HepG2 (cell line): ENCODE measurements around the gene RNLS. TPM values are rescaled to one million over a fixed set of nuclear protein-coding genes. Genes with fewer than 3 reads are reported as not detected.

Source experiments
- ATAC-seq: fragments of 200-7000 bp; cut with Tn5 transposase; 3 replicates; pipeline ENCODE4 v1.9.1; 2020; ENCODE audit warnings: mild to moderate bottlenecking, moderate library complexity
- BruUV-seq: library from RNA; stranded (reverse); fragments of 400-500 nt; replicated peaks from 2 replicates; lab custom pipeline; 2021; lab: Mats Ljungman, UMichigan
- CTCF ChIA-PET: fragments of 300-600 bp; formaldehyde crosslinking; extraction: SDS; loops from one replicate; lab custom pipeline; 2021; ENCODE audit warnings: low total read pairs, inconsistent platforms, low intra/inter-chr PET ratio; lab: Yijun Ruan, JAX
- POLR2A ChIA-PET: fragments of 350-600 bp; sonication (Branson Sonifier 250); formaldehyde crosslinking; loops from one replicate; lab custom pipeline; 2020; ENCODE audit warnings: antibody characterized with exemption, inconsistent platforms; lab: Yijun Ruan, JAX
- DNase-seq: peaks from one replicate; pipeline ENCODE4 v3.0.0-alpha.2; 2015; ENCODE audit warnings: low spot score
- FAIRE-seq: peaks from 3 replicates; lab custom pipeline; 2011; peaks lifted over from hg19 to GRCh38; lab: Jason Lieb, UNC
- H2AFZ ChIP-seq: one replicate; pipeline ENCODE4 v1.6.1; 2011; ENCODE audit warnings: low read length, inconsistent platforms
- H3K27ac ChIP-seq: fragments of 300-600 bp; 3 replicates; pipeline ENCODE4 v1.8.0; 2011; ENCODE audit warnings: mixed run types, mild to moderate bottlenecking, mixed read lengths, low read length, inconsistent platforms; ENCODE audit not compliant: insufficient read depth; ENCODE audit errors: extremely low read length
- H3K27me3 ChIP-seq, 2 experiments: fragments of 200-600 bp in 1 of 2; 2 replicates in 1 of 2; 3 replicates in 1 of 2; pipeline versions ENCODE4 v1.6.0 to v1.8.0; 2011; ENCODE audit warnings: low read length in 2 of 2, mild to moderate bottlenecking in 2 of 2, moderate library complexity in 2 of 2, inconsistent platforms in 1 of 2; ENCODE audit not compliant: insufficient read depth in 2 of 2, control insufficient read depth in 1 of 2
- H3K36me3 ChIP-seq, 2 experiments: fragments of 200-600 bp in 1 of 2; replicated peaks in 1 of 2; 2 replicates in 1 of 2; 3 replicates in 1 of 2; pipeline versions ENCODE4 v1.5.1 to v1.8.0; 2011; ENCODE audit warnings: low read length in 2 of 2, inconsistent platforms in 1 of 2; ENCODE audit not compliant: insufficient read depth in 2 of 2, control insufficient read depth in 1 of 2
- H3K4me1 ChIP-seq: 2 replicates; pipeline ENCODE4 v1.5.1; 2012; ENCODE audit warnings: low read length, inconsistent platforms; ENCODE audit not compliant: insufficient read depth
- H3K4me2 ChIP-seq: 2 replicates; pipeline ENCODE4 v1.6.0; 2011; ENCODE audit warnings: low read depth, low read length, inconsistent platforms
- H3K4me3 ChIP-seq, 3 experiments: fragments of 200-600 bp in 1 of 3; sonication (generic), shearing (Covaris generic) in 1 of 3; replicated peaks in 1 of 3; 2 replicates each; pipeline ENCODE4 v1.5.1; 2011 to 2016; ENCODE audit warnings: low read length in 3 of 3, inconsistent platforms in 2 of 3, low read depth in 2 of 3, mild to moderate bottlenecking in 2 of 3, control low read depth in 1 of 3, mixed read lengths in 1 of 3; ENCODE audit not compliant: insufficient read depth in 1 of 3
- H3K79me2 ChIP-seq: one replicate; pipeline ENCODE4 v1.6.1; 2011; ENCODE audit warnings: low read length, inconsistent platforms; ENCODE audit not compliant: insufficient read depth
- H3K9ac ChIP-seq: 2 replicates; pipeline ENCODE4 v1.6.0; 2011; ENCODE audit warnings: mild to moderate bottlenecking, low read depth, low read length, inconsistent platforms; ENCODE audit not compliant: insufficient read depth
- H3K9me3 ChIP-seq: 2 replicates; pipeline ENCODE4 v1.5.1; 2012; ENCODE audit warnings: mild to moderate bottlenecking, low read length
- H4K20me1 ChIP-seq: 2 replicates; pipeline ENCODE4 v1.6.0; 2011; ENCODE audit warnings: inconsistent platforms, mild to moderate bottlenecking, low read length, moderate library complexity; ENCODE audit not compliant: insufficient read depth
- CBX5 ChIP-seq: sonication (generic); formaldehyde crosslinking; IDR thresholded peaks from 2 replicates; pipeline ENCODE4 v1.4.0; 2020; ENCODE audit warnings: missing genetic modification reagents, borderline replicate concordance
- CHD2 ChIP-seq: IDR thresholded peaks from 2 replicates; pipeline ENCODE4 v1.6.1; 2011; ENCODE audit warnings: low read depth, low read length, improper control_type of control experiment
- CTCF ChIP-seq: sonication (generic); formaldehyde crosslinking; IDR thresholded peaks from 2 replicates; pipeline ENCODE4 v1.5.0; 2020; ENCODE audit warnings: mild to moderate bottlenecking, missing genetic modification reagents, moderate library complexity
- FOXK1 ChIP-seq: sonication (generic); formaldehyde crosslinking; IDR thresholded peaks from 2 replicates; pipeline ENCODE4 v1.4.0; 2020; ENCODE audit warnings: low read depth, missing genetic modification reagents, borderline replicate concordance
- FOXM1 ChIP-seq: sonication (generic); formaldehyde crosslinking; IDR thresholded peaks from 2 replicates; pipeline ENCODE4 v1.5.0; 2020; ENCODE audit warnings: missing genetic modification reagents
- MLX ChIP-seq: IDR thresholded peaks from 2 replicates; pipeline ENCODE4 v1.6.1; 2016
- MXD4 ChIP-seq: IDR thresholded peaks from 2 replicates; pipeline ENCODE4 v1.6.1; 2016; ENCODE audit warnings: mild to moderate bottlenecking, missing biosample characterization, missing genetic modification reagents
- NFYC ChIP-seq: IDR thresholded peaks from 2 replicates; pipeline ENCODE4 v1.6.1; 2016; ENCODE audit warnings: missing genetic modification reagents, missing compliant biosample characterization
- PHB2 ChIP-seq: fragments of 450-650 bp; IDR thresholded peaks from 2 replicates; pipeline ENCODE4 v1.6.1; 2018; ENCODE audit not compliant: partially characterized antibody
- REPIN1 ChIP-seq: sonication (generic); formaldehyde crosslinking; IDR thresholded peaks from 2 replicates; pipeline ENCODE4 v1.8.0; 2022; ENCODE audit warnings: missing genetic modification reagents, low read depth, mild to moderate bottlenecking, borderline replicate concordance
- RFX1 ChIP-seq: fragments of 450-650 bp; IDR thresholded peaks from 2 replicates; pipeline ENCODE4 v1.6.1; 2017
- SMC3 ChIP-seq: IDR thresholded peaks from 2 replicates; pipeline ENCODE4 v1.6.1; 2011; ENCODE audit warnings: low read length, improper control_type of control experiment
- SP5 ChIP-seq: IDR thresholded peaks from 2 replicates; pipeline ENCODE4 v1.6.1; 2016; ENCODE audit warnings: low read depth, borderline replicate concordance
- STAG1 ChIP-seq: sonication (generic); formaldehyde crosslinking; IDR thresholded peaks from 2 replicates; pipeline ENCODE4 v1.4.0; 2020; ENCODE audit warnings: missing genetic modification reagents
- ZBTB3 ChIP-seq: sonication (generic); formaldehyde crosslinking; IDR thresholded peaks from 2 replicates; pipeline ENCODE4 v1.4.0; 2020; ENCODE audit warnings: low read depth, mild to moderate bottlenecking, moderate library complexity, missing genetic modification reagents, borderline replicate concordance
- ZBTB42 ChIP-seq: sonication (generic); formaldehyde crosslinking; IDR thresholded peaks from 2 replicates; pipeline ENCODE4 v1.5.0; 2020; ENCODE audit warnings: mild to moderate bottlenecking, missing genetic modification reagents
- ZBTB8A ChIP-seq: sonication (generic); formaldehyde crosslinking; IDR thresholded peaks from 2 replicates; pipeline ENCODE4 v1.4.0; 2020; ENCODE audit warnings: mild to moderate bottlenecking, low read depth, missing genetic modification reagents, borderline replicate concordance
- ZFAT ChIP-seq: sonication (generic); formaldehyde crosslinking; conservative IDR thresholded peaks from 2 replicates; pipeline ENCODE4 v1.8.1; 2023; ENCODE audit warnings: missing genetic modification reagents, inconsistent platforms
- ZNF225 ChIP-seq: sonication (generic); formaldehyde crosslinking; IDR thresholded peaks from 2 replicates; pipeline ENCODE4 v1.4.0; 2020; ENCODE audit warnings: mild to moderate bottlenecking, missing genetic modification reagents
- ZNF24 ChIP-seq: fragments of 450-650 bp; IDR thresholded peaks from 2 replicates; pipeline ENCODE4 v1.6.1; 2017; ENCODE audit warnings: antibody characterized with exemption, mild to moderate bottlenecking
- ZSCAN30 ChIP-seq: sonication (generic); formaldehyde crosslinking; IDR thresholded peaks from 2 replicates; pipeline ENCODE4 v1.5.0; 2020; ENCODE audit warnings: mild to moderate bottlenecking, missing genetic modification reagents
- WGBS: methylation state at CpG from one replicate; pipeline ENCODE4 v1.1.6; 2017; ENCODE audit warnings: low lambda C conversion rate; 5-methylcytosine and 5-hydroxymethylcytosine counted together
- in situ Hi-C: cut with HindIII; loops from 2 replicates; pipeline ENCODE4 v1.10.0; 2017; ENCODE audit warnings: low pct_unique_long_range_greater_than_20kb; ENCODE audit not compliant: extremely low pct_ligation_motif_present
- intact Hi-C: fragments of 100-400 bp; cut with micrococcal nuclease; formaldehyde crosslinking; loops from one replicate; pipeline ENCODE4 v1.10.0; 2022; ENCODE audit not compliant: unreplicated experiment
- polyA plus RNA-seq, 8 experiments: library from polyadenylated mRNA; depleted of rRNA in 3 of 8; stranded (reverse) in 7 of 8; unstranded in 1 of 8; fragments of >200 nt; fragmentation: Illumina TruSeq in 4 of 8; extraction: Trizol in 4 of 8; gene quantifications; 2 replicates each; pipeline versions ENCODE4 v1.2.1 to v1.2.3, GENCODE V29; 2011 to 2016; ENCODE audit warnings: low read depth in 4 of 8, missing spikeins in 1 of 8, mixed read lengths in 1 of 8; ENCODE audit not compliant: insufficient read depth in 1 of 8
- total RNA-seq, 5 experiments: library from RNA; depleted of rRNA; stranded (reverse); fragments of >200 nt; fragmentation: Illumina TruSeq; extraction: Trizol; gene quantifications; 2 replicates each; pipeline ENCODE4 v1.2.3, GENCODE V29; 2016; ENCODE audit warnings: low read depth in 1 of 5

RNLS gene
- total and polyA plus RNA-seq, 2 of the 13 experiments (the other 11 are each of a cell fraction or from before 2014, with no cell fraction given) = not detected

- CTCF ChIA-PET = no interaction called here
- Histone ChIP-seq H3K9ac (no peak overlapping the region), H2AFZ (no peak overlapping the region), H3K79me2 (no peaks in the 10 kb centered on the region), H3K27ac (no peak overlapping the region), H4K20me1 (no peaks in the 10 kb centered on the region), H3K4me2 (no peak overlapping the region), H3K4me3 (no peak overlapping the region), H3K27me3 (no peaks in the 10 kb centered on the region)
- in situ Hi-C loops = loop anchor here (10.0 kb wide), 1 partner anchor 698 kb away; no protein-coding TSS in a partner anchor
- BruUV-seq = no TSS peak
- 0% methylated on average over 2 of the region's 2 CpGs for WGBS
- peak; percentile 74 for FAIRE-seq
- TF ChIP-seq ZBTB3 (CRISPR knock-in tag) (no peak), RFX1 (no peak), ZBTB42 (no peak), MXD4 (CRISPR knock-in tag) (no peak), ZNF225 (CRISPR knock-in tag) (no peak), ZBTB8A (no peak), CTCF (CRISPR knock-in tag) (peak; percentile 75), FOXK1 (CRISPR knock-in tag) (no peak), NFYC (CRISPR knock-in tag) (no peak), ZSCAN30 (CRISPR knock-in tag) (no peak), MLX (CRISPR knock-in tag) (no peak), CBX5 (CRISPR knock-in tag) (no peak), STAG1 (CRISPR knock-in tag) (peak; percentile 80), REPIN1 (CRISPR knock-in tag) (no peak), ZFAT (no peak), ZNF24 (no peak), SMC3 (peak; percentile 43; the same call in 1 of the 2 replicates), PHB2 (no peak), FOXM1 (CRISPR knock-in tag) (no peak), CHD2 (no peak), SP5 (CRISPR knock-in tag) (no peak)
- TF ChIP-seq, all 625 proteins: peak for 3
- intact Hi-C loops = loop anchor here (1.0 to 10.0 kb wide), 2 partner anchors 438 to 703 kb away; no protein-coding TSS in a partner anchor
- peak; percentile 92 for ATAC-seq
- Histone ChIP-seq H3K4me1 (no peaks in the 10 kb centered on the region), H3K36me3 (no peaks in the 10 kb centered on the region), H3K9me3 (no peaks in the 10 kb centered on the region)
- DNase-seq = peak; percentile 21
- POLR2A ChIA-PET = no interaction called here
Observed at GRCh38 chr10:88553116-88553752, 29.9 kb downstream of the RNLS start.
